Measurements from ENCODE around the gene ARHGEF10L.

DNA sequence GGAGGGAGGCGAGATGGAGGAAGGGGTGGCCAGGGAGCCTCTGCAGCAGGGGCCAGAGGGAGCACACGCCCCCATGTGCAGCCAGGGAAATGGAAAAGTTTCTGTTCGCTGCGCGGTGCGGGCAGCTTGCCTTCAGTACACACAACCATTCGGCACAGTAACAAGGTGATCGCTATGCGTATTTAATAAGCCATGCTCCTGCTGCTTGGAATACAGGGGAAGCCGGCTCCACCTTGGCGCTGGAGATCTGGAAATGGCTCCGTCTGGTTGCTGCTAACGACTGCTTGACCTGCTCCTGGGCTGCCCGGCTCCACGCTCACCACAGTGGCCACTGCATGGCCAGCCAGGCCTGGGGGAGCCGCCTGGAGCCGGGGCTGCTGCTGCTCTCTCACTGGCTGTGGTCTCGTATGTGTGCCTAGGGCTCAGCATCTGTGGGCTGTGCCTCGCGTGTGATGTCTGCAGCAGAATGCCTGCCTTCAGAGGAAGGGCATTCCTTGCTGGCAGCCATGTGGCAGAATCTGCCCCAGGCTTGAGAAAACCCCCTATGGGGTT is 129.2 kb downstream of the ARHGEF10L start:
- TF ChIP-seq POU2F2 (IDR thresholded peaks at IDR 0.05; ENCODE audit: low read depth, low read length) (no peak), POLR2A (IDR thresholded peaks at IDR 0.05; ENCODE audit: low read depth, low read length) (no peak), TAF1 (IDR thresholded peaks at IDR 0.05; ENCODE audit: low read depth, low read length) (no peak), POLR2AphosphoS5 (IDR thresholded peaks at IDR 0.05; ENCODE audit: low read depth, low read length) (no peak), SPI1 (IDR thresholded peaks at IDR 0.05; ENCODE audit: low read depth, low read length) (no peak)
